Measurements from ENCODE around the gene GSDME.

DNA sequence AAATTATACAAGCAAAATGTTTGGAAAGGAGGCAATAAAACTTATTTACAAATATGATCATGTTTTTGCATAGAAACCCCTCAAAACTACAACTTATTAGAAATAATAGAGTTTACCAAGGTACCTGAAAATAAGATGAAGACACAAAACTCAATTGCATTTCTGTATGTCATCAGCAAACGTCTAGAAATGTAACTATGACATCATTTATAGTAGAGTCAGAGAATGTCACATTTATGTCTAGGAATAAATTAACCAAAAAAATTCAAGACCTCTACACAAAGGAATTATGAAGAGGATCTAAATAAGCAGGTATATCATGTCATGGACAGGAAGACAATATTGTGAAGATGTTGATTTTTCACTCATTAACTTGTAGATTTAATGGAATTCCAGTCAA lies 103.0 kb downstream of the GSDME start:
- TF ChIP-seq, protein P1, sequence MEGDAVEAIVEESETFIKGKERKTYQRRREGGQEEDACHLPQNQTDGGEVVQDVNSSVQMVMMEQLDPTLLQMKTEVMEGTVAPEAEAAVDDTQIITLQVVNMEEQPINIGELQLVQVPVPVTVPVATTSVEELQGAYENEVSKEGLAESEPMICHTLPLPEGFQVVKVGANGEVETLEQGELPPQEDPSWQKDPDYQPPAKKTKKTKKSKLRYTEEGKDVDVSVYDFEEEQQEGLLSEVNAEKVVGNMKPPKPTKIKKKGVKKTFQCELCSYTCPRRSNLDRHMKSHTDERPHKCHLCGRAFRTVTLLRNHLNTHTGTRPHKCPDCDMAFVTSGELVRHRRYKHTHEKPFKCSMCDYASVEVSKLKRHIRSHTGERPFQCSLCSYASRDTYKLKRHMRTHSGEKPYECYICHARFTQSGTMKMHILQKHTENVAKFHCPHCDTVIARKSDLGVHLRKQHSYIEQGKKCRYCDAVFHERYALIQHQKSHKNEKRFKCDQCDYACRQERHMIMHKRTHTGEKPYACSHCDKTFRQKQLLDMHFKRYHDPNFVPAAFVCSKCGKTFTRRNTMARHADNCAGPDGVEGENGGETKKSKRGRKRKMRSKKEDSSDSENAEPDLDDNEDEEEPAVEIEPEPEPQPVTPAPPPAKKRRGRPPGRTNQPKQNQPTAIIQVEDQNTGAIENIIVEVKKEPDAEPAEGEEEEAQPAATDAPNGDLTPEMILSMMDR (IDR thresholded peaks at IDR 0.05; ENCODE audit: low read length) = no peak
- no peak for TF ChIP-seq EZH2 (optimal IDR thresholded peaks at IDR 0.05; ENCODE audit: low read depth, low read length)
- no peak for TF ChIP-seq EZH2phosphoT487 (IDR thresholded peaks at IDR 0.05; ENCODE audit: low read length)

All from MM.1S (cell line).